ENCODE data around the gene PLEKHN1.
A peak's percentile ranks its signal among the peaks of the same experiment; 100 is the strongest.
"Not testable (repeated sequence)": the region's sequence is repeated elsewhere in the genome, so short reads cannot be mapped to it uniquely, and the experiment has no call there.

Gene PLEKHN1

DNA sequence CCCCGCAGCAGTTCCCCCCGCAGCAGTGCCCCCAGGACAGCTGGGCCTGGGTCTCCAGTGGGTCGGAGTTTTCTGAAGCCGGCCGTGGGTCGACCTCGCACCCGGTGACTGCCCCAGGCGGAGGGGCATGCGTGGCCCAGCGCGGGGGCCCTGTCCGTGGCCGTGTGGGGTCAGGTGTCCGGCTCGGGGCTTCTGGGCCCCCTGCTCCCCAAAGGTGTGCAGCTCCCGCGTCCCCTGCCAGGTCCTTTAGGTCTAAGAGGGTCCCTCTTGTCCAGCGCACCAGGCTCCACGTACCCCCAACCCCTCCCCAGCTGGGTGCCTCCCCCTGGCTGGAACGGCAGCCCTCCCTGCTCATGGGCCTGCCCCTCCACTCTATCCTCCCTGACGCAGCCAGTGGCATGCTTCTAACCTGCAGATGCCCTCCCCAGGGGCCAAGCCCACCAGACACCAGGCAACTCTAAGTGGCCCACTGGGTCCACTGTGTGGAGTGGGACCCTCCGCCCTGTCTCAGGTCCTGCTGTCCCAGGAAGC, 39.6 kb downstream of the PLEKHN1 start:
- Mint-ChIP-seq H3K36me3 (ENCODE audit: low read depth) (no peaks in the 10 kb centered on the region), H3K4me3 (no peak overlapping the region), H3K9me3 (no peaks in the 10 kb centered on the region), H3K27me3 (peaks cover 36% of the 10 kb centered on the region), H3K27ac (no peak overlapping the region), H3K4me1 (ENCODE audit: low read depth) (peaks cover 14% of the 10 kb centered on the region)

DNA sequence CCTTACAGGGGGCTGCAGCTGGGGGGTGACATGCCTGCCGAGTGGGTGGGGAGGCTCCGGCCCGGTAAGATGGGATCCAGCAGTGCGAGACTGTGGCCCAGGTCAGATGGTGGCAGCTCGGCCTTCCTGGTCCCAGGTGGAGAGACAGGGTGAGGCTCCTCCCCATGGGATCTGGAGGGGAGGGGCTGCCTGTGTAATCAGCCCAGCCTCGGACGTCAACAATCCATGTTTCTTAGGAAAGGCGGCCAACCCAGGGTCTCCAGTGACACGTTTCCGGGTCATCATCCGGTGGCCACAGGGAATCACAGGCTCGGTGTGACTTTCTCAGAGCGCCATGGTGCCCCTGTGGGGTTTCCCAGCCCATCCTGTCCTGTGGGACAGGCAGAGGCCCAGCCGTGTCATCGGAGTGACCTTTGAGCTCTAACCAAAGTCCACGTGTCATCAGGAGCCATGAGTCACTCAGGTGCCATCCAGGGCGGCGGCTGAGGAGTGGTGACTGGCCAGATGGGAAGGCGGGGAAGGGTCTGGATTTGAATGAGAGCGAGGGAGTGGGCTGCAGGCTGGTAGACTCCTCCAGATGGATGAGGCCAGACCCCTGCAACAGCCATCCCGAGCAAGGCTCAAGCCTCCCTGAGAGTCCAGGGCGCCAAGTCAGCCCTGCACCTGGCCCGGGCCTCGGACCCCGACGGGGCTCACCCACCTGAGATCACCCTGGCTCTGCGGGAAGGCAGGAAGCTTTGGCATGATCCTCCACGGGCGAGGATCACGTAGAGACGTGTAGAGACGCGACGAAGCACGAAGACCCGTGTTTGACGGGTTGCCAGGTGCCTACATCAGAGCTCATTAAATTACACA, 40.2 kb downstream of the PLEKHN1 start:
- H3K9me3 Mint-ChIP-seq: no peaks in the 10 kb centered on the region
- no peak overlapping the region for H3K27ac Mint-ChIP-seq
- H3K27me3 Mint-ChIP-seq: peaks cover 36% of the 10 kb centered on the region
- peaks cover 14% of the 10 kb centered on the region for H3K4me1 Mint-ChIP-seq (ENCODE audit: low read depth)
- no peak overlapping the region for H3K4me3 Mint-ChIP-seq
- no peaks in the 10 kb centered on the region for H3K36me3 Mint-ChIP-seq (ENCODE audit: low read depth)

GRCh38 chr1:1010131-1010530, 43.8 kb downstream of the PLEKHN1 start:
- not testable (repeated sequence) for H3K4me3 Mint-ChIP-seq; H3K27ac Mint-ChIP-seq; H3K36me3 Mint-ChIP-seq (ENCODE audit: low read depth); H3K9me3 Mint-ChIP-seq
- Mint-ChIP-seq H3K4me1 (ENCODE audit: low read depth) (peaks cover 38% of the 10 kb centered on the region), H3K27me3 (peaks cover 14% of the 10 kb centered on the region)

DNA sequence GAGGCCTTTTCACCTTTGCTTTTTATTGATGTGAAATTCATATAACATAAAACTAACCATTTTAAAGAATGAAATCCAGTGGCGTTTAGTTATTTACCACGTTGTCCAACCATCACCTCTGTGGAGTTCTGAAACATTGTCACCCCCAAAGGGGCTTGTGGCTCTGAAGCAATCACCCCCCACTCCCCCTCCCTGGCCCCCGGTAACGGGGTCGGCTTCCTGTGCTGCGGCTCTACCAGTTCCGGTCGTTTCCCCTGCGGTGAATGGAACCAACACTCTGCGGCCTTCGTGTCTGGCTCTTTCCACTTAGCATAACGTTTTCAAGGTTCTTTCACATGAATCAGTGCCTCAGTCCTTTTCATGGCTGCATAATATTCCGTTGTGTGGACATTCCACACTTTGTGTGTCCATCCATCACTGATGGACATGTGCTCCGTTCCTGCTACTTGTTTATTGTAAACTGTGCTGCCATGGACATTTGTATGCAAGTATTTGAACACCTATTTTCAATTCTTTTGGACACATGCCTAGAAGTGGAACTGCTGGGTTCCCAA, 45.2 kb downstream of the PLEKHN1 start:
- Mint-ChIP-seq H3K4me1 (ENCODE audit: low read depth) (peaks cover 37% of the 10 kb centered on the region), H3K9me3 (no peaks in the 10 kb centered on the region), H3K36me3 (ENCODE audit: low read depth) (peaks cover 5% of the 10 kb centered on the region), H3K4me3 (no peak overlapping the region), H3K27ac (no peak overlapping the region), H3K27me3 (peaks cover 11% of the 10 kb centered on the region)

DNA sequence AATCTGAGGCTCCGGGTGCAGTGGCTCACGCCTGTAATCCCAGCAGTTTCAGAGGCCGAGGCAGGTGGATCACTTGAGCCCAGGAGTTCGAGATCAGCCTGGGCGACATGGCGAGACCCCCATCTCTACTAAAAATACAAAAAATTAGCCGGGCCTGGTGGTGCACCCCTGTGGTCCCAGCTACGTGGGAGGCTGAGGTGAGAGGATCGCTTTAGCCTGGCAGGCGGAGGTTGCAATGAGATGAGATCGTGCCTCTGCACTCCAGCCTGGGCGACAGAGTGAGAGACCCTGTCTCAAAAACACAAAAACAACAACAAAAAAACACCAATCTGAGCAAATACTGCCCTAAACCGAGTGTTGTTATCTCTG, 46.4 kb downstream of the PLEKHN1 start:
- not testable (repeated sequence) for H3K36me3 Mint-ChIP-seq (ENCODE audit: low read depth); H3K9me3 Mint-ChIP-seq; H3K27me3 Mint-ChIP-seq
- Mint-ChIP-seq H3K4me3 (peak overlapping the region; percentile 93), H3K4me1 (ENCODE audit: low read depth) (peaks cover 42% of the 10 kb centered on the region), H3K27ac (peak overlapping the region; percentile 98)

DNA sequence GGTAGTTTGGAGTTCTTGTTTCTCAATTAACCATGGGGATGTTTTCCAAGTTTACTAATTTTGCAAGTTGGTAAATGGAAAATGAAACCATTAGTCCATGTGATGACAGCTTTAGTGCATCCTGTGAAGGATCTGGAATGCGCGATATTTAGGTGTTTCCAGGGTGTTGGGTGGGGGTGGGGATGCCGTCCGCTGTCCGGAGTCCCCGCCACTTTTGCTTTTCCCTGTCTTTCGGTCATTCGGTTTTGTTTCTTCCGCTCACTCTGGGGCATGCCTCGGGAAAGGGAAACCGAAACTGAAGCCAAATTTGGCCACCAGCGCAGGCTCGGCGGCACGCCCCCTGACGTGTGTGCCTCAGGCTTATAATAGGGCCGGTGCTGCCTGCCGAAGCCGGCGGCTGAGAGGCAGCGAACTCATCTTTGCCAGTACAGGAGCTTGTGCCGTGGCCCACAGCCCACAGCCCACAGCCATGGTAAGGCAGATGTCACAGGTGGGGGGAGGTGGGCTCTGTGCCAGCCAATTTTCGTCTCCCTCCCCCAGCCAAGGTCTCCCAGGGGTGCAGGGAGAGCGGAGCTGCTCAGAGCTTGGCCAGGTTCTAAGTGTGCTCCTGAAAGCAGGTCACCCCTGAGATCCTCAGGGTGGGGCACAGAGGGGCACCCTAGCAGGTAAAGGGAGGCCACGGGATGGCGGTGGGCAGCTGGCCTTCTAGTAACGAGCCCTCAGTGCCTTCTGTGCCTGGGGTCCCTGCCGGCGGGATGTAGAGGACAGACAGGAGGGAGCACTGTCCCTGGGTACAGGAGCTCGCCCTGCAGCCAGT, 47.0 kb downstream of the PLEKHN1 start, which contains the start of gene ISG15:
ISG15 (plus strand) TSS at position 393 of the 817 bp plus-strand sequence; CDS start at position 470, 77 bp downstream.
- Mint-ChIP-seq H3K4me1 (ENCODE audit: low read depth) (peaks cover 42% of the 10 kb centered on the region), H3K27me3 (peaks cover 4% of the 10 kb centered on the region), H3K36me3 (ENCODE audit: low read depth) (peaks cover 5% of the 10 kb centered on the region), H3K27ac (peak within 1 kb of the TSS; percentile 98), H3K9me3 (no peaks in the 10 kb centered on the region), H3K4me3 (peak within 1 kb of the TSS; percentile 93)

DNA sequence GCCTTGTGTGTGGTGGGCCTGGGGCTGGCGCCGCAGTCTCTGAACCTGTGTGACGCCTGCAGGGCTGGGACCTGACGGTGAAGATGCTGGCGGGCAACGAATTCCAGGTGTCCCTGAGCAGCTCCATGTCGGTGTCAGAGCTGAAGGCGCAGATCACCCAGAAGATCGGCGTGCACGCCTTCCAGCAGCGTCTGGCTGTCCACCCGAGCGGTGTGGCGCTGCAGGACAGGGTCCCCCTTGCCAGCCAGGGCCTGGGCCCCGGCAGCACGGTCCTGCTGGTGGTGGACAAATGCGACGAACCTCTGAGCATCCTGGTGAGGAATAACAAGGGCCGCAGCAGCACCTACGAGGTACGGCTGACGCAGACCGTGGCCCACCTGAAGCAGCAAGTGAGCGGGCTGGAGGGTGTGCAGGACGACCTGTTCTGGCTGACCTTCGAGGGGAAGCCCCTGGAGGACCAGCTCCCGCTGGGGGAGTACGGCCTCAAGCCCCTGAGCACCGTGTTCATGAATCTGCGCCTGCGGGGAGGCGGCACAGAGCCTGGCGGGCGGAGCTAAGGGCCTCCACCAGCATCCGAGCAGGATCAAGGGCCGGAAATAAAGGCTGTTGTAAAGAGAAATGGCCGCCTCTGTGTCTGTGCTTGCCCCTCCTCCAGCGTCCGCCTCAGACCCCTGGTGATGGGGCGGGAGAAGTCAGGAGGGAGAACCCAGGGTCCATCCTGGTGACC, 47.8 kb downstream of the PLEKHN1 start:
- H3K36me3 Mint-ChIP-seq (ENCODE audit: low read depth): peaks cover 5% of the 10 kb centered on the region
- H3K27ac Mint-ChIP-seq: peak overlapping the region; percentile 98
- H3K9me3 Mint-ChIP-seq: no peaks in the 10 kb centered on the region
- H3K4me1 Mint-ChIP-seq (ENCODE audit: low read depth): peaks cover 40% of the 10 kb centered on the region
- H3K27me3 Mint-ChIP-seq: peaks cover 1% of the 10 kb centered on the region
- H3K4me3 Mint-ChIP-seq: peak overlapping the region; percentile 93

- H3K27ac Mint-ChIP-seq: peak overlapping the region; percentile 98
- peaks cover 5% of the 10 kb centered on the region for H3K36me3 Mint-ChIP-seq (ENCODE audit: low read depth)
- no peaks in the 10 kb centered on the region for H3K9me3 Mint-ChIP-seq
- peaks cover 39% of the 10 kb centered on the region for H3K4me1 Mint-ChIP-seq (ENCODE audit: low read depth)
- H3K4me3 Mint-ChIP-seq: peak overlapping the region; percentile 93
- no peaks in the 10 kb centered on the region for H3K27me3 Mint-ChIP-seq
Observed at GRCh38 chr1:1014799-1015681, 48.8 kb downstream of the PLEKHN1 start.

- H3K9me3 Mint-ChIP-seq: not testable (repeated sequence)
Observed at GRCh38 chr1:1017397-1018320, 51.4 kb downstream of the PLEKHN1 start.

DNA sequence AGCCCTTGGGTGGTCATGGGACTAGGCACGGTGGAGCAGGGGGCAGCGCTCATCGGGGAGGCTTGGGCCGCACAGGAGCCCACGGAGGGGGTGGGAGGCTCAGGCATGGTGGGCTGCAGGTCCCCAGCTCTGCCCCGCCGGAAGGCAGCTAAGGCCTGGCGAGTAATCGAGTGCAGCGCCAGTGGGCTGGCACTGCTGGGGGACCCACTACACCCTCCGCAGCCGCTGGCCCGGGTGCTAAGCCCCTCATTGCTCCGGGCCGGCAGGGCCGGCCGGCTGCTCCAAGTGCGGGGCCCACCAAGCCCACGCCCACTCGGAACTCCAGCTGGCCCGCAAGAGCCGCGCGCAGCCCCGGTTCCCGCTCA, 52.0 kb downstream of the PLEKHN1 start:
- H3K4me1 Mint-ChIP-seq (ENCODE audit: low read depth): peaks cover 30% of the 10 kb centered on the region

More at GRCh38 chr1:1017397-1018320, 51.4 kb downstream of the PLEKHN1 start:
- H3K36me3 Mint-ChIP-seq (ENCODE audit: low read depth); H3K27ac Mint-ChIP-seq; H3K27me3 Mint-ChIP-seq: not testable (repeated sequence)
- peaks cover 36% of the 10 kb centered on the region for H3K4me1 Mint-ChIP-seq (ENCODE audit: low read depth)
- H3K4me3 Mint-ChIP-seq: peak overlapping the region; percentile 49

GRCh38 chr1:1019122-1019999, 53.1 kb downstream of the PLEKHN1 start:
- Mint-ChIP-seq H3K27me3 (no peaks in the 10 kb centered on the region), H3K9me3 (no peaks in the 10 kb centered on the region), H3K4me1 (ENCODE audit: low read depth) (peaks cover 19% of the 10 kb centered on the region), H3K36me3 (ENCODE audit: low read depth) (no peaks in the 10 kb centered on the region), H3K4me3 (peak overlapping the region; percentile 56), H3K27ac (no peak overlapping the region)

More for the DNA sequence above, 52.0 kb downstream of the PLEKHN1 start:
- not testable (repeated sequence) for H3K9me3 Mint-ChIP-seq; H3K27me3 Mint-ChIP-seq; H3K36me3 Mint-ChIP-seq (ENCODE audit: low read depth); H3K27ac Mint-ChIP-seq; H3K4me3 Mint-ChIP-seq

DNA sequence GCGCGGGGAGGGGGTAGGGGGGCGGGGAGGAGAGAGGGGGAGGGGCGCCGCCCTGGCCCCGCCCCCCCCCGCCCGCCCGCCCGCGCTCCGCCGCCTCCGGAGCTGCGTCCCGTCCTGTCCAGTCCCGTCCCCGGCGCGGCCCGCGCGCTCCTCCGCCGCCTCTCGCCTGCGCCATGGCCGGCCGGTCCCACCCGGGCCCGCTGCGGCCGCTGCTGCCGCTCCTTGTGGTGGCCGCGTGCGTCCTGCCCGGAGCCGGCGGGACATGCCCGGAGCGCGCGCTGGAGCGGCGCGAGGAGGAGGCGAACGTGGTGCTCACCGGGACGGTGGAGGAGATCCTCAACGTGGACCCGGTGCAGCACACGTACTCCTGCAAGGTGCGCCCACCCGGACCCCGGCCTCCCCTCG, 53.7 kb downstream of the PLEKHN1 start, which contains the start of gene AGRN:
AGRN (plus strand) TSS at position 121 of the 405 bp plus-strand sequence; CDS start at position 174, 53 bp downstream.
- H3K36me3 Mint-ChIP-seq (ENCODE audit: low read depth): no peaks in the 10 kb centered on the region
- peak within 1 kb of the TSS; percentile 56 for H3K4me3 Mint-ChIP-seq
- H3K9me3 Mint-ChIP-seq: no peaks in the 10 kb centered on the region
- no peaks in the 10 kb centered on the region for H3K27me3 Mint-ChIP-seq
- peaks cover 13% of the 10 kb centered on the region for H3K4me1 Mint-ChIP-seq (ENCODE audit: low read depth)
- no peak within 1 kb of the TSS for H3K27ac Mint-ChIP-seq

Data from stimulated activated naive CD8-positive, alpha-beta T cell treated with anti-CD3 and anti-CD28 coated beads, Interleukin-15, Interleukin-2, amounts not matched to agents 100 ng/mL and 50 ng/mL, for 24 hours (primary cell).